Right ventricle myocardium inferior (tissue), 1 donor: Measurements from ENCODE around the gene FIBCD1. TPM values are rescaled to one million over a fixed set of nuclear protein-coding genes. Genes with fewer than 3 reads are reported as not detected.

Experiments
- ATAC-seq: fragments of 200-7000 bp; cut with Tn5 transposase; one replicate; pipeline ENCODE4 v1.9.1; 2020; ENCODE audit warnings: mild to moderate bottlenecking, moderate library complexity
- DNase-seq: peaks from one replicate; pipeline ENCODE4 v3.0.0; 2021; ENCODE audit errors: missing footprints
- intact Hi-C: fragments of 100-400 bp; cut with DNase I; formaldehyde crosslinking; loops from one replicate; pipeline ENCODE4 v1.11.0; 2022
- total RNA-seq: library from RNA; stranded (reverse); fragmentation: NEBNext Ultra II Directional; extraction: Animal tissue kit (Norgen Biotek cat#: 25700); gene quantifications from one replicate; pipeline ENCODE4 v1.2.1, GENCODE V29; 2021
- donor health status: DM: no; HTN: yes; CAD: no; lungs with severe emphysema.

FIBCD1 gene
- total RNA-seq, 1 donor from 2014 or later = 0.57 TPM

DNA sequence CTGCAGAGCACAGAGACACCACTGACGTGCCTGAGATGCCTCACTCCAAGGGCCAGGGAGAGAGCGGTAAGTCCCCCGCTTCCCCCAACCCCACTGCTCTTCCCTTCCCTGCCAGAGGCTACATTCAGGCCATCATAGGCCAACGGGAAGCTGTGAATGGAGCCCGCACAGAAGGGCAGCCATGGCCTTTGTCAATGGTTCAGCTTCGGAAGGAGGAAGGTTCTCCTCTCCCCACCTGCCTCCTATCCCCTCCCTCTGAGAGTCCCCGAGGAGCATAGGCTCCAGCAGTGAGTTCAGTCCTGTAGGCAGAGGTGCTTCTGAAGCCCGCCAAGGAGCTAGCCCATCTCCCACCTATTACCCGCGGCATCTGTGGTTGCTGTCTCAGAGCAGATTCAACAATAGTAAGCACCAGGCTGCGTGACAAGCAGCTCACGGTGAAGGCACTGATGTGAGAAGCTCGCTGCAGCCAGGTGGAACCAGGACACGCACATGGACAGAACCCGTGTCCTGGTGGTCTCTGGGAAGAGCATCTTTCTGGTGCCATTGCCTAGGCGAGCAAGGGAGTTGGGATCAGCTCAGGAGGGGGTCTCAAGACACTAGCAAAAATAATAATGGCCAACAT, 58.3 kb downstream of the FIBCD1 start:
- peak; percentile 17 for DNase-seq
- intact Hi-C loops = no loop called here

DNA sequence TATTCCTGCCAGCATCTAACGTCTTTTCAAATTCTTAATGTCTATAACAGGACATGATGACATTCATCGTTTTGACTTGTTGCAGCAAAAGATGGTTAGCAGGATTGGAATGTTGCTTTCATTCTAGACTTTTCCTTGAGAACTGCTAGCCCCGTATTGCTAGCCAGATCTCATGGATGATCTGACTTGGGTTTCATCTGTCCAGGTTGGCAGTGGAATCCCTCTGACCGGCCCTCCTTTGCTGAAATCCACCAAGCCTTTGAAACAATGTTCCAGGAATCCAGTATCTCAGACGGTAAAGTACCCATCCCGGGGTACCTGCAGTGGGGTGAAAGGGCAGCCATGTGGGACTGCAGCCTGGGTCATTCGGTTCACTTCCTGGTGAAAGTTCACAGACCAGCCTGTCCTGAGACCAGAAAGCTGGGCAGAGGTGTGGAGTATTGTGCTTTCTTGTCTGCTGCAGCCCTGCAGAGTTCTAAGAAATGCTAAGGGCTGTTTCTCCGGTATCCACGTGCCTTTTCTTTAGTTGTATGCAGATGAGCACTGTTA, 59.1 kb downstream of the FIBCD1 start:
- intact Hi-C loops = no loop called here
- DNase-seq (no peak), ATAC-seq (no peak)

More for the DNA sequence above, 58.3 kb downstream of the FIBCD1 start:
- ATAC-seq = no peak

DNA sequence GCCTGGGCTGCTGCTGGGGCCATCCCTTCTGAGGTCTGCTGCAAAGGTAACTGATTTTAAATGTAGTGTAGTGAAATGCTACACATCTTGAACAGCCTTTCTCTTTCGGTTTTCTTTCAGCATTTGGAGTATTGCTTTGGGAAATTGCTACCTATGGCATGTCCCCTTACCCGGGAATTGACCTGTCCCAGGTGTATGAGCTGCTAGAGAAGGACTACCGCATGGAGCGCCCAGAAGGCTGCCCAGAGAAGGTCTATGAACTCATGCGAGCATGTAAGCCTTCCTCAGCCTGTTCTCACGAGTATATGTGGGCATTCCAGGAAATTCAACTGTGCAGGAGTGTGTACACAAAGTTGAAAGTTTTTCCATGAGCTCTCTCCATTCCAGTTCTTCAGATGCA, 60.8 kb downstream of the FIBCD1 start:
- ATAC-seq (no peak), DNase-seq (no peak)
- intact Hi-C loops = no loop called here

DNA sequence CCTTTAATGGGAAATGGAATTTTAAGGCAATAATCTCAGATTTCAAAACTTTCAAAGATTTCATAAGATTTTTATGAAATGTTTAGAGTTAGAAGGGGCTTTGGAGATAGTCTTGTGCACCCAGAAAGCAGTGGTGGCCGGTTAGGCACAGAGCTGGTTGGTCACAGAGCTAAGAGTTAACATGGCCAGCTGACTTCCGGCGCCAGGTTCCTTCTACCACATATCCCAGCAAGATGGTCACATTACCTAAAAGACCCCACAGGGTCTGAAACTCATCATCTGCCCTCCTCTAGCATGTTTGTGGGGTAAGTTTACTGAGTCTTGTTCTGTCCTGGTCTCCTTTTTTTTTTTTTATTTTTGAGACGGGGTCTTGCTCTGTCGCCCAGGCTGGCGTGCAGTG, 61.7 kb downstream of the FIBCD1 start:
- no peak for ATAC-seq
- peak; percentile 9 for DNase-seq
- intact Hi-C loops = no loop called here

DNA sequence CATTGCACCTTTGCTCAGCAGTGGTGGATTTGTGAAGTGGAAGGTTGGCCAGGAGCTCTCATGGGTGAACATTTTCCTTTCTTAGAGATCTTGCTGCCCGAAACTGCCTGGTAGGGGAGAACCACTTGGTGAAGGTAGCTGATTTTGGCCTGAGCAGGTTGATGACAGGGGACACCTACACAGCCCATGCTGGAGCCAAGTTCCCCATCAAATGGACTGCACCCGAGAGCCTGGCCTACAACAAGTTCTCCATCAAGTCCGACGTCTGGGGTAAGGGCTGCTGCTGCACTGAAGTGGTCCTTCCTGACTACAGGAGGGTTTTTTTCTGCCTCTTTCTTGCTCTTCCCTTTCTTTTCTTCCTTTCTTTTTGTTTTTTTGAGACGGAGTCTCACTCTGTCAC, 64.3 kb downstream of the FIBCD1 start:
- peak; percentile 32 for DNase-seq
- no peak for ATAC-seq
- intact Hi-C loops = no loop called here

DNA sequence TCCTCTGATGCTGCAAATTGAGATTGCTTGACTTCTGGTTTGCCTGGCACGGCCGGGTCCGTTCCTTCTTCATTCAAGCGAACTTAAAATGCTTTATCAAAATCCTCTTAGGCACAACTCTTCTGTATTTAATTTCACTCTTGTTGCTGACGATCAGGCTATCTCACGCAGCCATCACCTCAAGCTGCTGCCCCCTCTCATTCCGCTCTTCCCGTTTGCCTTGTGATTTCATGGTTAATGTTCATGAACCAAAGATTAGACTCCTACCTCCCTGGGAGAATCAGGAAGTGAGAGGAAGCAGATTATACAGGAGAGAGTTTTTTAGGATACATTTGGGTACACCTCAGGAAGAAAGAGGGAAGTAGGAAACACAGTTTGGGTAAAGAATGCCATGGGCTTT, 65.1 kb downstream of the FIBCD1 start:
- DNase-seq = peak; percentile 9
- no peak for ATAC-seq
- intact Hi-C loops = no loop called here

DNA sequence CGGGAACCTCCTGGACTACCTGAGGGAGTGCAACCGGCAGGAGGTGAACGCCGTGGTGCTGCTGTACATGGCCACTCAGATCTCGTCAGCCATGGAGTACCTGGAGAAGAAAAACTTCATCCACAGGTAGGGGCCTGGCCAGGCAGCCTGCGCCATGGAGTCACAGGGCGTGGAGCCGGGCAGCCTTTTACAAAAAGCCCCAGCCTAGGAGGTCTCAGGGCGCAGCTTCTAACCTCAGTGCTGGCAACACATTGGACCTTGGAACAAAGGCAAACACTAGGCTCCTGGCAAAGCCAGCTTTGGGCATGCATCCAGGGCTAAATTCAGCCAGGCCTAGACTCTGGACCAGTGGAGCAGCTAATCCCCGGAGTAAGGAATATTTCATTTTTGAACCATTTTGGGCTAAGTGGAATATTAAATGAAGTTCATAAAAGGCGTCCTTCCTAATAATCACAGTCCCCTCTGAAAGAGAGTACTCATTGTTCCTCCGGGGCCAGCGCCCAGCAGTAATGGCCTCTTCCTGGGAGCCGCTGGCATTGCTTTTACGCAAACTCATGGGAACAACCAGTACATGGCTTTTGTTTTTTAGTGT, 66.0 kb downstream of the FIBCD1 start:
- DNase-seq (peak; percentile 58), ATAC-seq (peak; percentile 70)
- intact Hi-C loops = no loop called here

DNA sequence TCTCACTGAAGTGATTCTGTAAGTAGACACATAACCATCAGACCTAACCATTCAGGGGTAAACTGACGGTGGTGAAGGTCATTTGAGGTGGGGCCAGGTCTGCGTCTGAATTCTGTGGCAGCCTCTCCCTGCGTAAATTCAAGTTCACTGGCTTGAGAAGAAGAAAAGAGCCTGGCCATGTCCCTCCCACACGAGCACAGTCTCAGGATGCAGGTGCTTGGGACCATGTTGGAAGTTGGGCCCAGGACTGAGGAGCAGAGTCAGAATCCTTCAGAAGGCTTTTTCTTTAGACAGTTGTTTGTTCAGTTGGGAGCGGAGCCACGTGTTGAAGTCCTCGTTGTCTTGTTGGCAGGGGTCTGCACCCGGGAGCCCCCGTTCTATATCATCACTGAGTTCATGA, 66.5 kb downstream of the FIBCD1 start:
- DNase-seq (no peak), ATAC-seq (no peak)
- intact Hi-C loops = no loop called here

DNA sequence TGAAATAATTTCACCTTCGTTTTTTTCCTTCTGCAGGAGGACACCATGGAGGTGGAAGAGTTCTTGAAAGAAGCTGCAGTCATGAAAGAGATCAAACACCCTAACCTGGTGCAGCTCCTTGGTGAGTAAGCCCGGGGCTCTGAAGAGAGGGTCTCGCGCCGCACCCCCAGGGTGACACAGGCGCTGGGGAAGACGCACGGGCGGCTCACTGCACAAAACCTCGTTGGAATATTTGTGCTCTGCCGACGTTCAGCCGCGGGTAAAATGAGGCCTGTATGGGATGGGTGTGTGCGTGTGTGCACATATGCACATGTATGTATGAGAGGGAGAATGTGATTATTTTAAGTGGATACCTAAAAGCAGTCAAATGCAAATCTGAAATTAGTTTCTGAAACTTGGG, 67.0 kb downstream of the FIBCD1 start:
- ATAC-seq (no peak), DNase-seq (peak; percentile 31)
- intact Hi-C loops = no loop called here

DNA sequence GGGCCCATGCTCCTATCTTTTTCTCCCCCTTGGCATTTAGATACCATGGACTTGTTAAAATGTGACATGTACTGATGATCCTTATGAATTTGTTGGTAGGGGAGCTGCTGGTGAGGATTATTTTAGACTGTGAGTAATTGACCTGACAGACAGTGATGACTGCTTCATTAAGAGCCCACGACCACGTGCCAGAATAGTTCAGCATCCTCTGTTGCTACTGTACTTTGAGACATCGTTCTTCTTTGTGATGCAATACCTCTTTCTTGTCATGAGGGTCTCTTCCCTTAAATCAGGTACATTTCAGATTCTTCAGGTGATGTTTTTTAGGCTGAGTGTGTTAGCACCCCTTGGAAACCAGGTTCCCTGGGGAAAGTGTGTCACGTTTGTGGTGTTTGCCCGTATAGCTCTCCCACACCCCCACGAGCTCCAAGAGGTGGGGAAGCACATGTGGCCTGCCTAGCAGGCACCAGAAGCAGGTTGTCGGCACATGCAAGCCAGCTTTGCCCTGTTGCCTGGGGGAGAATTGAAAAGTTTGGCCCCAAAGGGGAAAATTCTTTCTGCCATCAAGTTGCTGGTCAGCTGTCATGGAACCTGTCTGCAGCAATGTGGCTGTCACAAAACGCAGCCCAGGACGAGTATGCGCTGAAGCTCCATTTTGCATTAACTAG, 67.5 kb downstream of the FIBCD1 start:
- intact Hi-C loops = loop anchor here (2.0 kb wide), 1 partner anchor 127 kb away; no protein-coding TSS in a partner anchor
- ATAC-seq (no peak), DNase-seq (peak; percentile 34)

DNA sequence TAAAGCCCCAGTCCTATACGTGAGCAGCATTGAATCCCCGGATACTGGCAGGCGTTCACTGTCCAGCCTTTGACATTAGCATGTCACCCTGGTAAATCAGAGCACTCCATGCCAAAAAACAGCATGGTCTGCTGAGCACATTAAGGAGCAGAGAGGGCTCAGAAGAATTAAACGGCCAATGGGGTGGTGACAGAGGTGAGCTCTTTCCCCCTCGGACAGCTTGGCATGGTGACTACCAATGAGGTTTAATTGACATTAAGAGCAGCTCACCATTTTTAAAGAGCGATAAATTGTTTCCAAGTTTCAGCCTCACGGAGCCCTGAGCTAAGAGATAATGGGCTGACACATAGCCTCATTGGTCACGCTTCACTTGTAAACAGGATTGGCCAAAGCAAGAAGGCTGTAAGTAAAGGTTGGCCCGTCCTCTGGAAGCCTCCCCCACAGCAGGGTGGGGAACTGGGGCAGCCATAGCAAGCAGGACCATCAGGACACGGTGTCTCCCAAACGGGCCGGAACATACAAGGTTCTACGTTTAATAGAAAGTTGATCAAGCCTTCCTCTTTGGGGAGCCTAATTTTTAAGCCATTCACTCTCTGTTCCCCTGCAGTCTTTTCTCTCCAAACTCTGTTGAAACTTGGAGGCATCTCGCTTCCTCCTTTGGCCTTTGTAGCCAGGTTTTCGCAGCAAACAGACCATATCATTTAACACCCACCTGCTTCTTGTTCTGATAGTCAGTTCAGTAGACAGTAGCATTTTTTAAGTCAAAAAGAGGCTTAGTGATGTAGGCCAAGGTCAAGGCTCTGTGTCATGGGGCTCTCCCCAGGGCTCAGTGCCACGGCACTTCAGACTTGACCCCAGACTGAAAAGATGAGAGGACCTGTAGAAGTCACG, 68.3 kb downstream of the FIBCD1 start:
- intact Hi-C loops = loop anchor here (1.0 to 2.0 kb wide), 2 partner anchors 61 to 128 kb away; no protein-coding TSS in a partner anchor
- ATAC-seq (peak; percentile 72), DNase-seq (peak; percentile 69)

DNA sequence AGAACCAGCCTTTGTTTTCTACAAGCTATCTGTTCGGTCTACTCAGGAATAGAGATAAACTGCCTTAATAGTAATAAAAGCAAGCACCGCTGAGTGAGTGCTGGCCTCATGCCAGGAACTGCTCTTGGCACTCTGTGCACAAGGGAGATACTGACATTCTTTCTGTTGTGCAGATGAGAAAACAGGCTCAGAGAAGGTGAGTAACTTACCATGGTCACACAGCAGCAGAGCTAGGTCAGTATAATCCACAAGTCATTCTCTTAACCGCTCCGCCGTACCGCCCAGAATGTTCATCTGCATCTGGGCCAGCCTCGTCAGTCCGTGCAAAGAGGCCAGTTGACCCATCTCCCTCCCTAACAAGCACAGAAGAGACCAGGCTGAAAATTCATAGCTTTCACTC, 69.8 kb downstream of the FIBCD1 start:
- ATAC-seq (peak; percentile 6), DNase-seq (peak; percentile 77)
- intact Hi-C loops = loop anchor here (1.0 kb wide), 1 partner anchor 65 kb away; no protein-coding TSS in a partner anchor

DNA sequence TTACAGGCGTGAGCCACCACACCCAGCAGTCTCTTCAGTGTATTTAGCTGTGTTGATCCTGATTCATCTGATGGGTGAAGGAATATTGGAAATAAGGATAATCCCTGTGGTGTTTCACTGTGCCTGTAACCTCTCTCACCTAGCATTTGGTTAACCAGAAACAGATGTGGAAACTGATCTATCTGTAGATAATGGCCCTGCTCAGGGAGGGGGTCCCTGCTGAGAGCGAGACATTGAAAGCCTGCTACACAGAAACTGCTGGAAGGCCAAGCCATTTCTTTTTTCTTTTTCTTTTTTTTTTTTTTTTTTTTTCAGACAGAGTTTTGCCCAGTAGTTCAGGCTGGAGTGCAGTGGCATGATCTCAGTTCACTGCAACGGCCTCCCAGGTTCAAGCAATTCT, 70.8 kb downstream of the FIBCD1 start:
- ATAC-seq (no peak), DNase-seq (no peak)
- intact Hi-C loops = no loop called here

DNA sequence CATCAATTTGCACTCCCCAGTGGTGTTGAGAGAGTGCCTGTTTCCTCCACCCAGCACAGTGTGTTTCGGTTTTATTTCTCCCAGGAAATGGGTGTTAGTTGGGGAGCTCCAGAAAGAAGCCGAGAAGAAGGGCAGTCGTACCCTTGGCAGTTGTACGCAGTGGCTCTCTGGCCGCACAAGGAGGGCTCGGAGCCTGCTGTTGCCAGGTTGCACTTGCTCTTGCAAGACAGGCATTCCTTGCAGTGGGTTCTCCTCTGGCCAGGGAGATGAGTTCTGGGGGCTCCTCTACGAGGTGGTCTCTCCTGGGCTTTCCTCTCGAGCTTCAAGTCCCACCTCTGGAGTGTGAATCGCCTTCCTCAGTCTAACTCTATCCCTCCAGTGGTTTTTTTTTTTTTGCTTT, 71.5 kb downstream of the FIBCD1 start:
- DNase-seq (peak; percentile 33), ATAC-seq (no peak)
- intact Hi-C loops = loop anchor here (2.0 kb wide), 2 partner anchors 73 to 179 kb away; no protein-coding TSS in a partner anchor

DNA sequence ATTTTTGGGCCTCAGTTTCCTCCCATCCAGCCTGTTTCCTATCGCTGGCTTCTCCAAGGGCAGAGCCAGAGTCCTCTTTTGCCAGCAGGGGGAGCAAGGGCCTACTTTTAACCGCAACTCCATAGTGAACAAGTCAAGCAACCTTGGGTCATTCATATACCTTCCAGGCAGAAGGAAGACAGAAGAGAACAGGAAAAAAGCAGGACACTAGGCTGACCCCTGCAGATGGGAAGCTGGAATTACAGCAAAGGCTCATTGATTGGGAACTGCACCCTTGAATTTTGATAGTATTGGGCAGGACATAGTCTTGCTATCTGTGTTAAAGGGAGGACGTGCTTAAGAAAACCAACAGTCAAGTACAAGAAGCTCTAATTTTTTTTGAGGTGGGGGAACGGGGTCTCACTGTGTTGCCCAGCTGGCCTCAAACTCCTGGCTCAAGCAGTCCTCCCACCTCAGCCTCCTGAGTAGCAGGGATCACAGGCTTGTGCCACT, 72.5 kb downstream of the FIBCD1 start:
- intact Hi-C loops = loop anchor here (2.0 kb wide), 2 partner anchors 74 to 180 kb away; no protein-coding TSS in a partner anchor
- DNase-seq (peak; percentile 44), ATAC-seq (no peak)

DNA sequence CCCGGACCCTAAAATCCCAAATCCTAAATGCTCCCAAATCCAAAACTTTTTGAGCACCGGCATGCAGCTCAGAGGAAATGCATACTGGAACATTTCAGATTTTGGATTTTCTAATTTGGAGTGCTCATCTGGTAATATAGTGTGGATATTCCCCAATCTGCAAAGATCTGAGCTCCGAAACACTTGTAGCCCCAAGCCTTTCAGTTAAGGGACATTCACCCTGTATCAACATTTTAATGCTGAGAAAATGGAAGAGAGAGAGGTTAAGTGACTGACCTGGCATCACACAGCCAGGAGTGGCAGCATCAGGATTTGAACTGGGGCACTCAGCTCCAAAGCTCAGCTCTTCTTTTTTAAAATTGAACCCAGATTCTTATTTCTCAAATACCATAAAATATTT, 73.1 kb downstream of the FIBCD1 start:
- ATAC-seq = no peak
- no peak for DNase-seq
- intact Hi-C loops = loop anchor here (2.0 kb wide), 2 partner anchors 75 to 181 kb away; no protein-coding TSS in a partner anchor

DNA sequence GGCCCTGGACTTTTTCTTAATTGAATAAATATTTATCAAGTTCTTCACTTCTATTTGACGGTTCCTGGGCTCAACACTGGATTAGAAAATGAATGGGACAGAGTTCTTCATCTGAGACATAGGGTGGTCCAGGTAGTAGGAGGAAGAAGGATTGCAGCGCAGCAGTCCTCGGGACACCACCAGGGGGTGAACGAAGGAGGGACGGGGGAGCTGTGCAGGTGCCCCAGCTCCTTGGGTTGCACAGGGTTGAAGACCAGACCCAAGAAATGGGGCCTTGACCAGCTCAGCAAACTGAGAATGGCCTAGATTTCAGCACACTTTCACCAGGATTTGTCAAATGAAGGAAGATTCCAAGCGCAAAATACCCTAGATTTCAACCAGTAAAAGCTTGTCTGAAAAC, 74.5 kb downstream of the FIBCD1 start:
- ATAC-seq (no peak), DNase-seq (no peak)
- intact Hi-C loops = no loop called here

DNA sequence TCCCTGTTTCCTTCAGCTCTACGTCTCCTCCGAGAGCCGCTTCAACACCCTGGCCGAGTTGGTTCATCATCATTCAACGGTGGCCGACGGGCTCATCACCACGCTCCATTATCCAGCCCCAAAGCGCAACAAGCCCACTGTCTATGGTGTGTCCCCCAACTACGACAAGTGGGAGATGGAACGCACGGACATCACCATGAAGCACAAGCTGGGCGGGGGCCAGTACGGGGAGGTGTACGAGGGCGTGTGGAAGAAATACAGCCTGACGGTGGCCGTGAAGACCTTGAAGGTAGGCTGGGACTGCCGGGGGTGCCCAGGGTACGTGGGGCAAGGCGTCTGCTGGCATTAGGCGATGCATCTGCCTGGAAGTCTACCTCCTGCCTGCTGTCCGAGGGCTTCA, 76.3 kb downstream of the FIBCD1 start:
- peak; percentile 33 for DNase-seq
- intact Hi-C loops = loop anchor here (1.0 kb wide), 2 partner anchors 91 to 155 kb away; no protein-coding TSS in a partner anchor
- no peak for ATAC-seq
